Activated T-cell treated with anti-CD3 and anti-CD28 coated beads for 48 hours (primary cell): ENCODE results near the gene OPRL1.
"Not testable (repeated sequence)": the region's sequence is repeated elsewhere in the genome, so short reads cannot be mapped to it uniquely, and the experiment has no call there.

Source experiments
- DNase-seq: peaks from one replicate; pipeline ENCODE4 v3.0.0-alpha.2; 2020; ENCODE audit warnings: low read depth

The OPRL1 gene

GRCh38 chr20:64086801-64087200, 6.9 kb downstream of the OPRL1 start:
- DNase-seq = no peak

- DNase-seq = not testable (repeated sequence)
These were observed 7.4 kb downstream of the OPRL1 start for GRCh38 chr20:64087226-64087825.

- DNase-seq = not testable (repeated sequence)
These were observed 8.7 kb downstream of the OPRL1 start for GRCh38 chr20:64088586-64088985.

- DNase-seq = no peak
These were observed 10.3 kb downstream of the OPRL1 start for GRCh38 chr20:64090165-64090564.

GRCh38 chr20:64091340-64091739, 11.5 kb downstream of the OPRL1 start:
- no peak for DNase-seq

- DNase-seq = no peak
These were observed 11.9 kb downstream of the OPRL1 start for GRCh38 chr20:64091770-64092169.

GRCh38 chr20:64092258-64093012, 12.6 kb downstream of the OPRL1 start:
- DNase-seq = no peak

GRCh38 chr20:64093013-64093503, 13.2 kb downstream of the OPRL1 start:
- no peak for DNase-seq

- no peak for DNase-seq
These were observed 15.6 kb downstream of the OPRL1 start for GRCh38 chr20:64095455-64095854.

GRCh38 chr20:64095927-64096326, 16.0 kb downstream of the OPRL1 start:
- no peak for DNase-seq

GRCh38 chr20:64096535-64096934, 16.7 kb downstream of the OPRL1 start:
- no peak for DNase-seq

GRCh38 chr20:64098471-64099013, 18.7 kb downstream of the OPRL1 start:
- no peak for DNase-seq

GRCh38 chr20:64099086-64099786, 19.4 kb downstream of the OPRL1 start:
- no peak for DNase-seq

GRCh38 chr20:64099880-64100565, 20.1 kb downstream of the OPRL1 start:
- no peak for DNase-seq

GRCh38 chr20:64100566-64100888, 20.6 kb downstream of the OPRL1 start:
- DNase-seq = no peak

- no peak for DNase-seq
These were observed 21.2 kb downstream of the OPRL1 start for GRCh38 chr20:64100946-64101688.

- DNase-seq = peak; percentile 68
These were observed 22.1 kb downstream of the OPRL1 start for GRCh38 chr20:64101731-64102621.

- no peak for DNase-seq
These were observed 22.9 kb downstream of the OPRL1 start for GRCh38 chr20:64102647-64103354.

GRCh38 chr20:64103871-64104666, 24.2 kb downstream of the OPRL1 start:
- DNase-seq = no peak
